Measurements from ENCODE around the gene ANKAR. TPM values are rescaled to one million over a fixed set of nuclear protein-coding genes. Genes with fewer than 3 reads are reported as not detected.
"Not testable (repeated sequence)": the region's sequence is repeated elsewhere in the genome, so short reads cannot be mapped to it uniquely, and the experiment has no call there.

The ANKAR gene
- total RNA-seq, 1 donor from 2014 or later = 3.6 TPM

DNA sequence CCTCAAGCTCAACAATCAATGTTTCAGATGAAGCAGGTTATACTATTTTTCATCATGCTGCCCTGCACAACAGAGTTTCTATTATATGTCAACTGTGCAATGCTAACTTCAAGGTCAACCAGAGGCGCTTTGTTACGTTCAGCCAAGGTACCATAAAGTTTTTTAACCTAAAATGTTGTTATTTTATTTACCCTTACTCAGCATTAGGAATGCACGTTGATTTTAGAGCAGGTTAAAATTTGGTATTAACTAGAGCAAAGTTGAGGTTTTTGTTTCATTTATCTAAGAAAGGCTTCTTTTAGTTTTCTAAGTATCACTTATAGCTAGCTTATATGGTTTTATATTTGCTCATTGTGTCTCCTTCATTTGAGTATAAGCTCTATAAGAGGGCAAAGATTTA, 21.8 kb downstream of the ANKAR start:
- H3K4me3 Mint-ChIP-seq (ENCODE audit: unreplicated experiment) = no peak overlapping the region
- H3K9me3 Mint-ChIP-seq (ENCODE audit: unreplicated experiment) = no peaks in the 10 kb centered on the region
- no peak for DNase-seq
- no peaks in the 10 kb centered on the region for H3K36me3 Mint-ChIP-seq (ENCODE audit: unreplicated experiment)
- no peaks in the 10 kb centered on the region for H3K27me3 Mint-ChIP-seq (ENCODE audit: unreplicated experiment)
- H3K4me1 Mint-ChIP-seq (ENCODE audit: low read depth, unreplicated experiment) = no peaks in the 10 kb centered on the region
- no peak overlapping the region for H3K27ac Mint-ChIP-seq (ENCODE audit: unreplicated experiment)
- TF ChIP-seq, protein P1, sequence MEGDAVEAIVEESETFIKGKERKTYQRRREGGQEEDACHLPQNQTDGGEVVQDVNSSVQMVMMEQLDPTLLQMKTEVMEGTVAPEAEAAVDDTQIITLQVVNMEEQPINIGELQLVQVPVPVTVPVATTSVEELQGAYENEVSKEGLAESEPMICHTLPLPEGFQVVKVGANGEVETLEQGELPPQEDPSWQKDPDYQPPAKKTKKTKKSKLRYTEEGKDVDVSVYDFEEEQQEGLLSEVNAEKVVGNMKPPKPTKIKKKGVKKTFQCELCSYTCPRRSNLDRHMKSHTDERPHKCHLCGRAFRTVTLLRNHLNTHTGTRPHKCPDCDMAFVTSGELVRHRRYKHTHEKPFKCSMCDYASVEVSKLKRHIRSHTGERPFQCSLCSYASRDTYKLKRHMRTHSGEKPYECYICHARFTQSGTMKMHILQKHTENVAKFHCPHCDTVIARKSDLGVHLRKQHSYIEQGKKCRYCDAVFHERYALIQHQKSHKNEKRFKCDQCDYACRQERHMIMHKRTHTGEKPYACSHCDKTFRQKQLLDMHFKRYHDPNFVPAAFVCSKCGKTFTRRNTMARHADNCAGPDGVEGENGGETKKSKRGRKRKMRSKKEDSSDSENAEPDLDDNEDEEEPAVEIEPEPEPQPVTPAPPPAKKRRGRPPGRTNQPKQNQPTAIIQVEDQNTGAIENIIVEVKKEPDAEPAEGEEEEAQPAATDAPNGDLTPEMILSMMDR (IDR thresholded peaks at IDR 0.05; ENCODE audit: partially characterized antibody, unreplicated experiment) = no peak

DNA sequence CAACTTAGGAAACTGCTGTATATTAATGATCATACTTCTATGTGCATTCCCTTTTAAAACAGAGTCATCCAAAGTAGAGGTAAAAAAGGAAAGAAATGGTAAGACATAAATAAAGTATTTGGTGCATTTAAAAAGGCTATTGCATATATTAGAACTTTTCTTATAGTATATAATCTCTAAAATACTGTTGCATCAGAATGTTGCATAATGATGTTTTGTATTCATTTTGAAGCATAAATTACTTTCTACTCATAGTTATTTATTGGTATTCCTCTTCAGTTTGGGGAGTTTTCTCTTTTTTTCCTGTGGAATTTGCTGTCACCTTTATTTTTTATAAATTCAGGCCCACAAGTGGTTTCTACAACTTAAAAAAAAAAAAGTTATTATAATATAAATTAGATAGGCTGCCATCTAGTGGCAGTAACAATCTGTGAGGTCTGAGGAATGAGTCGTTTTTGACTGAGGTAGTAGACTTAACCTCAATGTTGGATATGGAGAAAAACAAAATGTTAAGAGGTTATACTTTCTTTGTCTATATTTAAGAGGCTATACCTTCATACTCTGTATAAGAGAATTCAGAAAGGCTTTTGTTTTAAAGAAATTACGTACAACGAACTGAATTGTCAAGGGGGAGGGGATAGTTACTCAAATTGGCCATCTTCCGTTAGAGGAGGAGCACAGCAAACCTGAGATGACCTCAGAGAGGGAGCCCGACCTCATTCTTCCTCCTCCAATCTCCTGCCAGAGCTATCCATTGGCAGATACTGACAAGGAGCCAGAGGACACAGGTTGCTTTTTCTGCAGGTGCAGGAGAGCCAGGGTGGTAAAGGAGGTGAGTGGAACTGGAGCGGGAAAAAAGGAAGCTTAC, 23.8 kb downstream of the ANKAR start:
- Mint-ChIP-seq H3K27ac (ENCODE audit: unreplicated experiment) (no peak overlapping the region), H3K4me3 (ENCODE audit: unreplicated experiment) (no peak overlapping the region), H3K9me3 (ENCODE audit: unreplicated experiment) (no peaks in the 10 kb centered on the region), H3K27me3 (ENCODE audit: unreplicated experiment) (no peaks in the 10 kb centered on the region), H3K4me1 (ENCODE audit: low read depth, unreplicated experiment) (no peaks in the 10 kb centered on the region), H3K36me3 (ENCODE audit: unreplicated experiment) (no peaks in the 10 kb centered on the region)
- DNase-seq = no peak
- TF ChIP-seq, protein P1 (IDR thresholded peaks at IDR 0.05; ENCODE audit: partially characterized antibody, unreplicated experiment) = peak; percentile 71

- Mint-ChIP-seq H3K4me1 (ENCODE audit: low read depth, unreplicated experiment) (no peaks in the 10 kb centered on the region), H3K27me3 (ENCODE audit: unreplicated experiment) (no peaks in the 10 kb centered on the region), H3K27ac (ENCODE audit: unreplicated experiment) (no peak overlapping the region), H3K4me3 (ENCODE audit: unreplicated experiment) (no peak overlapping the region), H3K36me3 (ENCODE audit: unreplicated experiment) (no peaks in the 10 kb centered on the region), H3K9me3 (ENCODE audit: unreplicated experiment) (no peaks in the 10 kb centered on the region)
- TF ChIP-seq, protein P1 (IDR thresholded peaks at IDR 0.05; ENCODE audit: partially characterized antibody, unreplicated experiment) = no peak
- DNase-seq = no peak
Measured at GRCh38 chr2:189700681-189701080, 26.2 kb downstream of the ANKAR start.

GRCh38 chr2:189702071-189702470, 27.6 kb downstream of the ANKAR start:
- H3K27ac Mint-ChIP-seq (ENCODE audit: unreplicated experiment) = no peak overlapping the region
- H3K4me3 Mint-ChIP-seq (ENCODE audit: unreplicated experiment) = no peak overlapping the region
- H3K4me1 Mint-ChIP-seq (ENCODE audit: low read depth, unreplicated experiment) = no peaks in the 10 kb centered on the region
- DNase-seq = no peak
- H3K9me3 Mint-ChIP-seq (ENCODE audit: unreplicated experiment) = no peaks in the 10 kb centered on the region
- TF ChIP-seq, protein P1 (IDR thresholded peaks at IDR 0.05; ENCODE audit: partially characterized antibody, unreplicated experiment) = peak; percentile 32
- H3K36me3 Mint-ChIP-seq (ENCODE audit: unreplicated experiment) = no peaks in the 10 kb centered on the region
- H3K27me3 Mint-ChIP-seq (ENCODE audit: unreplicated experiment) = no peaks in the 10 kb centered on the region

DNA sequence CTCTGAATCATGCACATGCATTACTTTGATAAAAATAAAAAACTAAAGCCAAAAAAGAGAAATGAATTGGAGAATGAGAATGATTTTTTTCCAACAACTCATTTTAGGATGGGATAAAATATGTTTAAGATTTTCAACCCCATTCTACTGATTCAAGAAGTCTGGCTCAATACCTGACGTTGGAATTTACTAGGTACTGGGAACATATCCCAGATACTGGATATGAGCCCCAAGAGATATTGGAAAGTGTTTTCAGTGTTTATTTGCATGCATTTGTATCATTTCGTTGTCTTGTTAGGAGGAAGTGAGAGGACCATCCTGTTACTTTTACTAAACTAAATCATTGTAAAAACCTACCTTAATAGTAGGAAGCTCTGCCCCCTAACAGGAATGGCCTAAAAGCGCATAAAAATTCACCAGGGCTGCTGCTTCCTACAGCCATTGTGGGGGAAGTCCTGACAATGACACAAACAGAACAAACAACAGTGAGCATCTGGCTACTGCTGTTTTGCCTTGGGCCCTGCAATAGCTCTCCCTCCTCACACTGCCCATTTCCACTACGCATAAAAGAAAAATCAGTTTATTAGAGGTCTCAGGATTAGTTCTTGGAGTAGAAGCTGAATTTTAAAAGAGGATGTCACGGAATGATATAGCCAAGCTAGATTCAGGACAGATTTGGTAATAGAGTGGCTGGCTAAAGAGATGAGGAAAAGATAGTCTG, 35.2 kb downstream of the ANKAR start:
- Mint-ChIP-seq H3K27me3 (ENCODE audit: unreplicated experiment) (no peaks in the 10 kb centered on the region), H3K9me3 (ENCODE audit: unreplicated experiment) (peaks cover 4% of the 10 kb centered on the region), H3K4me1 (ENCODE audit: low read depth, unreplicated experiment) (no peaks in the 10 kb centered on the region), H3K27ac (ENCODE audit: unreplicated experiment) (peak overlapping the region; percentile 36), H3K4me3 (ENCODE audit: unreplicated experiment) (no peak overlapping the region), H3K36me3 (ENCODE audit: unreplicated experiment) (no peaks in the 10 kb centered on the region)
- DNase-seq = no peak
- TF ChIP-seq, protein P1 (IDR thresholded peaks at IDR 0.05; ENCODE audit: partially characterized antibody, unreplicated experiment) = no peak

DNA sequence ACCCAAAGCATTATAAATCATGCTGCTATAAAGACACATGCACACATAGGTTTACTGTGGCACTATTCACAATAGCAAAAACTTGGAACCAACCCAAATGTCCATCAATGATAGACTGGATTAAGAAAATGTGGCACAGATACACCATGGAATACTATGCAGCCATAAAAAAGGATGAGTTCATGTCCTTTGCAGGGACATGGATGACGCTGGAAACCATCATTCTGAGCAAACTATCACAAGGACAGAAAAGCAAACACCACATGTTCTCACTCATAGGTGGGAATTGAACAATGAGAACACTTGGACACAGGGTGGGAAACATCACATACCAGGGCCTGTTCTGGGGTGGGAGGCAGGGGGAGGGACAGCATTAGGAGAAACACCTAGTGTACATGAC, 43.1 kb downstream of the ANKAR start:
- not testable (repeated sequence) for H3K9me3 Mint-ChIP-seq (ENCODE audit: unreplicated experiment); H3K27ac Mint-ChIP-seq (ENCODE audit: unreplicated experiment); H3K4me3 Mint-ChIP-seq (ENCODE audit: unreplicated experiment); H3K36me3 Mint-ChIP-seq (ENCODE audit: unreplicated experiment); H3K4me1 Mint-ChIP-seq (ENCODE audit: low read depth, unreplicated experiment); DNase-seq; H3K27me3 Mint-ChIP-seq (ENCODE audit: unreplicated experiment)

All from glutamatergic neuron (in vitro differentiated cells).